PC-3 (cell line): ENCODE results near the gene AP1B1. TPM values are rescaled to one million over a fixed set of nuclear protein-coding genes. Genes with fewer than 3 reads are reported as not detected.
"Not testable (repeated sequence)": the region's sequence is repeated elsewhere in the genome, so short reads cannot be mapped to it uniquely, and the experiment has no call there.

Experiments
- ATAC-seq: fragments of 200-7000 bp; cut with Tn5 transposase; 2 replicates; pipeline ENCODE4 v1.9.1; 2020; ENCODE audit warnings: mild to moderate bottlenecking, moderate library complexity
- BruUV-seq: library from RNA; stranded (reverse); fragments of 400-500 nt; replicated peaks from 2 replicates; lab custom pipeline; 2021; lab: Mats Ljungman, UMichigan
- CTCF ChIA-PET: fragments of 300-600 bp; sonication (Branson Sonifier 250); formaldehyde crosslinking; loops from one replicate; lab custom pipeline; 2022; ENCODE audit warnings: antibody characterized with exemption; lab: Charles Lee
- POLR2A ChIA-PET: fragments of 300-600 bp; sonication (Branson Sonifier 250); formaldehyde crosslinking; loops from one replicate; lab custom pipeline; 2022; ENCODE audit warnings: antibody characterized with exemption; ENCODE audit not compliant: unreplicated experiment; lab: Charles Lee
- DNase-seq: peaks from one replicate; pipeline ENCODE4 v3.0.0-alpha.2; 2015
- H2AFZ ChIP-seq: fragments of 300-600 bp; sonication (generic); 2 replicates; pipeline ENCODE4 v1.6.0; 2016; ENCODE audit warnings: antibody characterized with exemption, low read length
- H3F3A ChIP-seq: fragments of 300-600 bp; sonication (generic); one replicate; pipeline ENCODE4 v1.6.0; 2017; ENCODE audit warnings: antibody characterized with exemption, low read length, control low read depth, mild to moderate bottlenecking; ENCODE audit not compliant: unreplicated experiment
- H3K27ac ChIP-seq: fragments of 300-600 bp; sonication (generic); 2 replicates; pipeline ENCODE4 v1.5.1; 2016; ENCODE audit warnings: mild to moderate bottlenecking, low read length
- H3K27me3 ChIP-seq: fragments of 300-600 bp; sonication (generic); 2 replicates; pipeline ENCODE4 v1.6.1; 2016; ENCODE audit warnings: low read length, mixed read lengths
- H3K36me3 ChIP-seq: fragments of 300-600 bp; sonication (generic); 2 replicates; pipeline ENCODE4 v1.6.1; 2016; ENCODE audit warnings: low read depth, mixed run types, low read length, mixed read lengths
- H3K4me1 ChIP-seq: fragments of 300-600 bp; sonication (generic); 2 replicates; pipeline ENCODE4 v1.5.1; 2016; ENCODE audit warnings: low read length; ENCODE audit not compliant: insufficient read depth
- H3K4me2 ChIP-seq: fragments of 300-600 bp; sonication (generic); 2 replicates; pipeline ENCODE4 v1.6.0; 2016; ENCODE audit warnings: low read length
- H3K4me3 ChIP-seq: fragments of 300-600 bp; sonication (generic); 2 replicates; pipeline ENCODE4 v1.5.1; 2016; ENCODE audit warnings: mild to moderate bottlenecking, low read length, mixed read lengths
- H3K79me2 ChIP-seq: fragments of 300-600 bp; sonication (generic); 2 replicates; pipeline ENCODE4 v1.6.1; 2017; ENCODE audit warnings: low read length, mixed read lengths
- H3K9ac ChIP-seq: fragments of 300-600 bp; sonication (generic); 2 replicates; pipeline ENCODE4 v1.6.0; 2016; ENCODE audit warnings: mild to moderate bottlenecking, low read length
- H3K9me2 ChIP-seq: fragments of 300-600 bp; sonication (generic); replicated peaks from 2 replicates; pipeline ENCODE4 v1.6.1; 2016; ENCODE audit warnings: mixed run types, low read length, mixed read lengths
- H3K9me3 ChIP-seq: fragments of 300-600 bp; sonication (generic); 2 replicates; pipeline ENCODE4 v1.6.1; 2016; ENCODE audit warnings: low read length, mixed read lengths
- H4K20me1 ChIP-seq: fragments of 300-600 bp; sonication (generic); 2 replicates; pipeline ENCODE4 v1.6.1; 2016; ENCODE audit warnings: low read length, mixed read lengths
- EZH2 ChIP-seq: fragments of 300-600 bp; sonication (generic); IDR thresholded peaks from one replicate; pipeline ENCODE4 v1.6.1; 2017; ENCODE audit warnings: antibody characterized with exemption, mild to moderate bottlenecking, low read length; ENCODE audit not compliant: unreplicated experiment
- EZH2phosphoT487 ChIP-seq: fragments of 300-600 bp; sonication (generic); IDR thresholded peaks from 2 replicates; pipeline ENCODE4 v1.6.1; 2018; ENCODE audit warnings: mild to moderate bottlenecking, antibody characterized with exemption, low read length, borderline replicate concordance
- intact Hi-C: fragments of 100-400 bp; cut with micrococcal nuclease; formaldehyde crosslinking; loops from 2 replicates; pipeline ENCODE4 v1.9.0; 2023
- total RNA-seq: library from RNA; depleted of rRNA; stranded (reverse); fragments of >200 nt; gene quantifications from 2 replicates; pipeline ENCODE4 v1.2.3, GENCODE V29; 2014
- TF ChIP-seq, protein P1 (sequence below): fragments of 300-600 bp; sonication (generic); conservative IDR thresholded peaks from 2 replicates; pipeline ENCODE4 v1.5.1; 2017; ENCODE audit warnings: antibody characterized with exemption, low read depth, mild to moderate bottlenecking, low read length

Gene AP1B1
- total RNA-seq, 1 experiment from 2014 or later: 81.2 TPM

- peak; percentile 88 for DNase-seq
- no peaks in the 10 kb centered on the region for H3K27me3 ChIP-seq
- H3K79me2 ChIP-seq: peaks cover 74% of the 10 kb centered on the region
- peak overlapping the region; percentile 44; the same call in 1 of the 2 replicates for H3K9ac ChIP-seq
- intact Hi-C loops: no loop called here
- peaks cover 48% of the 10 kb centered on the region for H3K4me1 ChIP-seq
- H3K36me3 ChIP-seq: no peaks in the 10 kb centered on the region
- peak overlapping the region; percentile 88 for H3K27ac ChIP-seq
- no peaks in the 10 kb centered on the region for H3K9me2 ChIP-seq
- ChIA-PET POLR2A (interaction anchor here (0.6 kb wide), 1 partner anchor 312 kb away, joined by 3 read pairs; no protein-coding TSS in a partner anchor), CTCF (no interaction called here)
- no peaks in the 10 kb centered on the region for H4K20me1 ChIP-seq
- BruUV-seq: no TSS peak
- peak overlapping the region; percentile 55 for H3K4me2 ChIP-seq
- TF ChIP-seq EZH2phosphoT487 (no peak), EZH2 (no peak)
- TF ChIP-seq, protein P1, sequence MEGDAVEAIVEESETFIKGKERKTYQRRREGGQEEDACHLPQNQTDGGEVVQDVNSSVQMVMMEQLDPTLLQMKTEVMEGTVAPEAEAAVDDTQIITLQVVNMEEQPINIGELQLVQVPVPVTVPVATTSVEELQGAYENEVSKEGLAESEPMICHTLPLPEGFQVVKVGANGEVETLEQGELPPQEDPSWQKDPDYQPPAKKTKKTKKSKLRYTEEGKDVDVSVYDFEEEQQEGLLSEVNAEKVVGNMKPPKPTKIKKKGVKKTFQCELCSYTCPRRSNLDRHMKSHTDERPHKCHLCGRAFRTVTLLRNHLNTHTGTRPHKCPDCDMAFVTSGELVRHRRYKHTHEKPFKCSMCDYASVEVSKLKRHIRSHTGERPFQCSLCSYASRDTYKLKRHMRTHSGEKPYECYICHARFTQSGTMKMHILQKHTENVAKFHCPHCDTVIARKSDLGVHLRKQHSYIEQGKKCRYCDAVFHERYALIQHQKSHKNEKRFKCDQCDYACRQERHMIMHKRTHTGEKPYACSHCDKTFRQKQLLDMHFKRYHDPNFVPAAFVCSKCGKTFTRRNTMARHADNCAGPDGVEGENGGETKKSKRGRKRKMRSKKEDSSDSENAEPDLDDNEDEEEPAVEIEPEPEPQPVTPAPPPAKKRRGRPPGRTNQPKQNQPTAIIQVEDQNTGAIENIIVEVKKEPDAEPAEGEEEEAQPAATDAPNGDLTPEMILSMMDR: no peak
- H2AFZ ChIP-seq: no peak overlapping the region
- ATAC-seq: peak; percentile 87
- H3K4me3 ChIP-seq: no peak overlapping the region
- peaks cover 6% of the 10 kb centered on the region for H3F3A ChIP-seq
- H3K9me3 ChIP-seq: no peaks in the 10 kb centered on the region
Measured at GRCh38 chr22:29380032-29380781, 8.2 kb downstream of the AP1B1 start.

- no peak overlapping the region for H3K4me2 ChIP-seq
- no peak overlapping the region for H3K4me3 ChIP-seq
- H3K9ac ChIP-seq: no peak overlapping the region
- CTCF ChIA-PET: no interaction called here
- no TSS peak for BruUV-seq
- no peaks in the 10 kb centered on the region for H3K9me3 ChIP-seq
- DNase-seq: no peak
- no peaks in the 10 kb centered on the region for H3K9me2 ChIP-seq
- POLR2A ChIA-PET: no interaction called here
- H3K36me3 ChIP-seq: no peaks in the 10 kb centered on the region
- no peaks in the 10 kb centered on the region for H3K27me3 ChIP-seq
- peaks cover 6% of the 10 kb centered on the region for H3F3A ChIP-seq
- intact Hi-C loops: no loop called here
- H2AFZ ChIP-seq: no peak overlapping the region
- H3K4me1 ChIP-seq: peaks cover 48% of the 10 kb centered on the region
- H3K27ac ChIP-seq: peak overlapping the region; percentile 88
- TF ChIP-seq EZH2 (no peak), EZH2phosphoT487 (no peak)
- TF ChIP-seq, protein P1: no peak
- no peak for ATAC-seq
- no peaks in the 10 kb centered on the region for H4K20me1 ChIP-seq
- peaks cover 75% of the 10 kb centered on the region for H3K79me2 ChIP-seq
Measured at GRCh38 chr22:29379258-29379657, 9.1 kb downstream of the AP1B1 start.

DNA sequence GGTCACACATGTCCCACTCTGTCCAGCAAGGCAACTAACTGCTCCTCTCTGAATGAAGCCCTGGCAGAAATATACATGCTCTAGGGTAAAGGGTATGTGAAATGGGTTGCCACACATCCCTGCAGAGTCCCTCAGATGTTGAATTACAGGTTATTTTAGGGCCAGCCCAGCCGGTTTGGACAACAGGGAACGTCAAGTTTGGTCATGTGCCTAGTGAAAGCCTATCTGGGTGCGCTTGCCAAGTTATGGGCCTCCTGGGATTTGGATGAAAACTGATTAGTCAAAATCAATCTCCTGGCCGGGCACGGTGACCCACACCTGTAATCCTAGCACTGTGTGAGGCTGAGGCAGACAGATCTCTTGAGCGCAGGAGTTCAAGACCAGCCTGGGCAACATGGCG, 10.4 kb downstream of the AP1B1 start:
- peak overlapping the region; percentile 87 for H3K4me2 ChIP-seq

GRCh38 chr22:29376705-29377104, 11.7 kb downstream of the AP1B1 start:
- Histone ChIP-seq H3K27ac (peak overlapping the region; percentile 99), H3K4me1 (peaks cover 41% of the 10 kb centered on the region), H3K9ac (0 out of 2 replicates have a peak overlapping the region, but pooled peaks have one; percentile 2), H3K4me2 (peak overlapping the region; percentile 87; the same call in 1 of the 2 replicates), H3K79me2 (peaks cover 65% of the 10 kb centered on the region)
- BruUV-seq, H3K9me2 ChIP-seq, H3F3A ChIP-seq, ATAC-seq, POLR2A ChIA-PET, H3K4me3 ChIP-seq, intact Hi-C loops, H3K27me3 ChIP-seq, H3K36me3 ChIP-seq, H2AFZ ChIP-seq, CTCF ChIA-PET, DNase-seq, H4K20me1 ChIP-seq, H3K9me3 ChIP-seq: not testable (repeated sequence)

More for the DNA sequence above, 10.4 kb downstream of the AP1B1 start:
- TF ChIP-seq EZH2phosphoT487 (no peak), EZH2 (no peak)
- TF ChIP-seq, protein P1: no peak
- no peaks in the 10 kb centered on the region for H3K9me2 ChIP-seq
- intact Hi-C loops: no loop called here
- H3K79me2 ChIP-seq: peaks cover 75% of the 10 kb centered on the region
- H3K4me3 ChIP-seq: peak overlapping the region; percentile 57
- H3K27me3 ChIP-seq: no peaks in the 10 kb centered on the region
- DNase-seq (peak; percentile 93), ATAC-seq (peak; percentile 20; the same call in 1 of the 2 replicates)
- no peak overlapping the region for H2AFZ ChIP-seq
- H4K20me1 ChIP-seq: no peaks in the 10 kb centered on the region
- peaks cover 6% of the 10 kb centered on the region for H3F3A ChIP-seq
- peak overlapping the region; percentile 80 for H3K9ac ChIP-seq
- no peaks in the 10 kb centered on the region for H3K36me3 ChIP-seq
- H3K9me3 ChIP-seq: no peaks in the 10 kb centered on the region
- peaks cover 46% of the 10 kb centered on the region for H3K4me1 ChIP-seq
- ChIA-PET POLR2A (no interaction called here), CTCF (no interaction called here)
- no TSS peak for BruUV-seq
- H3K27ac ChIP-seq: peak overlapping the region; percentile 99
